Measurements from ENCODE around the gene WFS1.

WFS1 gene

GRCh38 chr4:6281436-6282313 lies 12.0 kb downstream of the WFS1 start:
- no peak for DNase-seq

DNA sequence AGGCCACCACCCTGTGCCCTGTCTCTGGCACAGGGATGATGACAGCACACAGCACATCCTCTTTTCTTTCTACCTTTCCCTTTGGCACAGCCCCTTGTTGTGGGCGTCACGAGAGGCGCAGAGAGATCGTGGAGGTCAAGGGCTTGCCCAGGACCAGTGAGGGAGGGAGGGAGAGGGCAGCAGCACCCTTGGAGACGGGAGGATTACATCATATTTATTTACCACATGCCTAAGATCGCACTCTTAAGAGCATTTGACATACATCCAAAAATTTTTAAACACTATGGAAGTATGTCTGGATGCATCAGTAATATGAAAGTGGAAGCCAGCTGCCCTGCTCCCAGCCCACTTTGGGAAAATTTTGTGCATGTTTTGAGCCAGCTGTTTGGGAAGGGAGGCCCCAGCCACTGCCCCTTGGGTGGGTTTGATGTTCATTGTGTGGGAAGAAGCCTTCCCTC lies 12.7 kb downstream of the WFS1 start:
- DNase-seq = no peak

DNA sequence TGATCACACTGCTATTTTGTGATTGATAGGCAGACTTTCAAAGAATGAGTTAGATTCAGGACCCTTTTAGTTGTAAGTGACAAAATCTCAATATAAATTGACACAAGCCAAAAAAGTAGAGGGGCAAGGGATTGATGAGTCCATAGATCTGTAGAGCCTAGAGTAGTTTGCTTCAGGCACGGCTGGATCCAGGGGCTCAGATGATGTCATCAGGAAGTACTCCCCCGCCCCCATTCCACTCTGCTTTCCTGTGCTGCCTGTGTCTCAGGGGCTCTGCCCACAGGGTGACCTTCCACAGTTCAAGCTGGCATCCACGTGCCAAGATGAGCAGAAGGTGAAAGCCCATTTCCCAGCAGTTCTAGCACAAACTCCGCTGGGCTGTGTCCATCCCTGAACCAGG lies 13.6 kb downstream of the WFS1 start:
- DNase-seq = no peak

DNA sequence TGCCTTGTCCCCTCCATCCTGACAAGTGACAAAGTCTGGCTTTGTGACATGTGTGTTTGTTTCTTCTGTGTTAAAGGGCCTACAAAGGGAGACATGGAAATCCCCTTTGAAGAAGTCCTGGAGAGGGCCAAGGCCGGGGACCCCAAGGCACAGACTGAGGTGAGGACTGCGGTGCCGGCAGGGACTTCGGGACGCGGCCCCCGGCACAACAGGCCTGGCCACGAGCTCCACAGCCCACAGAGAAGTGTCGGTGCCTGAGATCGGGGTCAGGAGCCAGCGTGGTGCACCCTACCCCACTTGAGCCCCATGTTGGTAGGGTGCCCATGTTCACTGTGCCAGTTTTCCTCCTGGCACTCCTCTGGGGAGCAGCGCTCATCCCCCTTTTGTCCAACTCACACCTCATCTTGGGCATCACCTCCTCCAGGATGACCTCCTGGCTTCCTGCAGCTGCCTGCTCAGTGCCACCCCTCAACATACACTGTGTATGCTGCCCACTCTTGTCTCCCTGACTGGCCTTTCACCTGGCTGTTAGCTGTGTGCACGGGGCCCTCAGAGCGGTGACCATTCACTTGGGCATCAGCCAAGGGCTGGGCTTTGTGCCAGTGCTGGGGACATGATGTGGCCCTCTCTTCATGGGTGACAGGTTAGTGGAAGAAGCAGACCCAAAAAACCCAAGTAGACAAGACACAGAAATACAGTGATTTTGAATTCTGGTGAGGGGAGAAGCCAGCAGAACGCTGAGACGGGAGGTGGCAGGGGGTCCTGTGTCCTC lies 17.6 kb downstream of the WFS1 start:
- no peak for DNase-seq

GRCh38 chr4:6288342-6288741 lies 18.7 kb downstream of the WFS1 start:
- no peak for DNase-seq

- no peak for DNase-seq
Measured at GRCh38 chr4:6288871-6289270, 19.2 kb downstream of the WFS1 start.

GRCh38 chr4:6290256-6290655 lies 20.6 kb downstream of the WFS1 start:
- no peak for DNase-seq

- no peak for DNase-seq
Measured at GRCh38 chr4:6290769-6291547, 21.3 kb downstream of the WFS1 start.

GRCh38 chr4:6291784-6292297 lies 22.2 kb downstream of the WFS1 start:
- DNase-seq = no peak

DNA sequence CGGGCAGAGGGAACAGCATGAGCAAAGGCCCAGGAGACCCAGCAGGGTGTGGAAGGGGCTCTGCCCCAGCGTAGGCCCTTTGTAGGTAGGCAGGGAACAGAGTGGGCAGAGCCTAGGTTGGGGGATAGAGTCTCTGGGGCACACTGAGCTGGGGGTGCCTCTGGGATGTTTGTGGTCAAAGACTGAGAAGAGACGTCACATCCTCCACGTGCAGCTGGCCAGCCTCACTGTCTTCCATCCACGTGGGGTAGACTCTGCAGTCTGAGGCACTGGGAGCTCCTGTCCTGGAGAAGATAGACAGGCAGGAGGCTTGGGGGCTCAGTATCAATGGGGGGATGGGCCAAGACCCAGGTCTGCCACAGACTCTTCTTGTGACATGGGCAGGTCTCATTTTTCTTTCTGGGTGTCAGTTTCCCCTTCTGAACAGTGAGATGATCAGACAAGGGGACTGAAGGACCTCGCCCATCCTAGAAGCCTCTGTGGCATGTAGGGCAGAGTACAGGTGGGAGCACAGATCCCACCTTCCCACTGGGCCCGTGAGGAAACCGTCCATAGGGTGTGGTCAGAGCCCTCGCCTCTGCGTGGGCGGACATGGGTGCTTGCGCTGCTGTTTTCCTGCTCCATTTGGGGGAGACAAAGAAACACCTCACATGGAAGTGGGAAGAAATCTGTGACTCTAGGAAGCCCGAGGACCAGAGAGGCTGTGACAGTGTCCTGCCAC lies 22.9 kb downstream of the WFS1 start:
- no peak for DNase-seq

- DNase-seq = no peak
Measured at GRCh38 chr4:6293097-6293445, 23.4 kb downstream of the WFS1 start.

GRCh38 chr4:6293661-6294060 lies 24.0 kb downstream of the WFS1 start:
- DNase-seq = no peak

- DNase-seq = no peak
Measured at GRCh38 chr4:6294705-6295421, 25.2 kb downstream of the WFS1 start.

GRCh38 chr4:6295495-6295894 lies 25.8 kb downstream of the WFS1 start:
- DNase-seq = no peak

GRCh38 chr4:6296026-6296425 lies 26.4 kb downstream of the WFS1 start:
- DNase-seq = no peak

- no peak for DNase-seq
Measured at GRCh38 chr4:6297266-6297815, 27.7 kb downstream of the WFS1 start.

GRCh38 chr4:6298035-6298434 lies 28.4 kb downstream of the WFS1 start:
- DNase-seq = no peak

GRCh38 chr4:6298852-6299251 lies 29.2 kb downstream of the WFS1 start:
- no peak for DNase-seq

- DNase-seq = no peak
Measured at GRCh38 chr4:6299875-6300274, 30.2 kb downstream of the WFS1 start.

- no peak for DNase-seq
Measured at GRCh38 chr4:6300359-6300758, 30.7 kb downstream of the WFS1 start.

- DNase-seq = no peak
Measured at GRCh38 chr4:6301051-6301731, 31.5 kb downstream of the WFS1 start.
